ENCODE measurements around the gene JAM2.

The JAM2 gene

GRCh38 chr21:25701529-25701928 lies 62.5 kb downstream of the JAM2 start:
- no peaks in the 10 kb centered on the region for H3K27me3 ChIP-seq (ENCODE audit: insufficient read depth, low read length)
- no peak for DNase-seq
- no peak overlapping the region for H3K4me2 ChIP-seq (ENCODE audit: low read length)
- H2BK12ac ChIP-seq (ENCODE audit: low read length) = no peak overlapping the region
- no peak overlapping the region for H4K8ac ChIP-seq (ENCODE audit: low read depth, low read length)
- no peak overlapping the region for H3K14ac ChIP-seq (ENCODE audit: low read length)
- H3K23ac ChIP-seq (ENCODE audit: low read length) = no peak overlapping the region
- H3K4me3 ChIP-seq (ENCODE audit: low read depth, low read length) = no peak overlapping the region
- H4K91ac ChIP-seq (ENCODE audit: low read depth, low read length) = no peak overlapping the region
- no peaks in the 10 kb centered on the region for H3K79me1 ChIP-seq (ENCODE audit: low read length)
- no peaks in the 10 kb centered on the region for H3K79me2 ChIP-seq (ENCODE audit: control insufficient read depth, insufficient read depth, low read length, poor library complexity)
- no peak overlapping the region for H3K4ac ChIP-seq (ENCODE audit: low read depth, low read length)
- H2AFZ ChIP-seq (ENCODE audit: insufficient read depth, low read length, poor library complexity) = no peak overlapping the region
- H3K36me3 ChIP-seq (ENCODE audit: control insufficient read depth in 1 of 2, insufficient read depth in 2 of 2, low read length in 2 of 2) = no peaks in the 10 kb centered on the region
- WGBS (ENCODE audit: extremely low coverage, insufficient coverage, insufficient read length) = no CpG with 5 or more reads among the region's 4 CpGs
- no peaks in the 10 kb centered on the region for H3K9me3 ChIP-seq (ENCODE audit: insufficient read depth, low read depth, low read length)
- no peak overlapping the region for H3K18ac ChIP-seq (ENCODE audit: low read length)
- no peak overlapping the region for H3K27ac ChIP-seq (ENCODE audit: low read depth, low read length)
- H3K9ac ChIP-seq (ENCODE audit: low read length) = no peak overlapping the region
- H2BK120ac ChIP-seq (ENCODE audit: insufficient read depth, low read length, poor library complexity) = no peak overlapping the region
- H2BK5ac ChIP-seq (ENCODE audit: low read depth, low read length, poor library complexity) = no peak overlapping the region
- no peak overlapping the region for H4K12ac ChIP-seq (ENCODE audit: low read depth, low read length)
- no peaks in the 10 kb centered on the region for H3K4me1 ChIP-seq (ENCODE audit: control insufficient read depth in 1 of 2, insufficient read depth in 2 of 2, low read length in 2 of 2)
- no peak overlapping the region for H2AK5ac ChIP-seq (ENCODE audit: low read length)

GRCh38 chr21:25708467-25709065 lies 69.5 kb downstream of the JAM2 start:
- Histone ChIP-seq H3K18ac (ENCODE audit: low read length) (no peak overlapping the region), H2BK12ac (ENCODE audit: low read length) (no peak overlapping the region), H3K14ac (ENCODE audit: low read length) (no peak overlapping the region), H3K4me3 (ENCODE audit: low read depth, low read length) (no peak overlapping the region), H3K4me1 (ENCODE audit: control insufficient read depth in 1 of 2, insufficient read depth in 2 of 2, low read length in 2 of 2) (no peaks in the 10 kb centered on the region), H3K9me3 (ENCODE audit: insufficient read depth, low read depth, low read length) (no peaks in the 10 kb centered on the region), H3K27ac (ENCODE audit: low read depth, low read length) (no peak overlapping the region), H3K23ac (ENCODE audit: low read length) (no peak overlapping the region), H2AK5ac (ENCODE audit: low read length) (no peak overlapping the region), H4K91ac (ENCODE audit: low read depth, low read length) (no peak overlapping the region), H3K79me2 (ENCODE audit: control insufficient read depth, insufficient read depth, low read length, poor library complexity) (no peaks in the 10 kb centered on the region), H4K12ac (ENCODE audit: low read depth, low read length) (no peak overlapping the region), H3K9ac (ENCODE audit: low read length) (no peak overlapping the region), H3K4me2 (ENCODE audit: low read length) (no peak overlapping the region), H3K79me1 (ENCODE audit: low read length) (no peaks in the 10 kb centered on the region), H2BK120ac (ENCODE audit: insufficient read depth, low read length, poor library complexity) (no peak overlapping the region), H4K8ac (ENCODE audit: low read depth, low read length) (no peak overlapping the region), H3K36me3 (ENCODE audit: control insufficient read depth in 1 of 2, insufficient read depth in 2 of 2, low read length in 2 of 2) (no peaks in the 10 kb centered on the region), H2AFZ (ENCODE audit: insufficient read depth, low read length, poor library complexity) (no peak overlapping the region), H2BK5ac (ENCODE audit: low read depth, low read length, poor library complexity) (no peak overlapping the region), H3K27me3 (ENCODE audit: insufficient read depth, low read length) (no peaks in the 10 kb centered on the region), H3K4ac (ENCODE audit: low read depth, low read length) (no peak overlapping the region)
- no CpG with 5 or more reads among the region's 7 CpGs for WGBS (ENCODE audit: extremely low coverage, insufficient coverage, insufficient read length)
- peak; percentile 29 to 72 for DNase-seq

- H2AK5ac ChIP-seq (ENCODE audit: low read length) = no peak overlapping the region
- H3K14ac ChIP-seq (ENCODE audit: low read length) = no peak overlapping the region
- H3K79me1 ChIP-seq (ENCODE audit: low read length) = no peaks in the 10 kb centered on the region
- H3K79me2 ChIP-seq (ENCODE audit: control insufficient read depth, insufficient read depth, low read length, poor library complexity) = no peaks in the 10 kb centered on the region
- no peaks in the 10 kb centered on the region for H3K9me3 ChIP-seq (ENCODE audit: insufficient read depth, low read depth, low read length)
- no peak overlapping the region for H3K27ac ChIP-seq (ENCODE audit: low read depth, low read length)
- H3K23ac ChIP-seq (ENCODE audit: low read length) = no peak overlapping the region
- H2BK12ac ChIP-seq (ENCODE audit: low read length) = no peak overlapping the region
- H4K8ac ChIP-seq (ENCODE audit: low read depth, low read length) = no peak overlapping the region
- H4K12ac ChIP-seq (ENCODE audit: low read depth, low read length) = no peak overlapping the region
- H3K9ac ChIP-seq (ENCODE audit: low read length) = no peak overlapping the region
- no peak overlapping the region for H3K18ac ChIP-seq (ENCODE audit: low read length)
- H3K4me2 ChIP-seq (ENCODE audit: low read length) = no peak overlapping the region
- H4K91ac ChIP-seq (ENCODE audit: low read depth, low read length) = no peak overlapping the region
- WGBS (ENCODE audit: extremely low coverage, insufficient coverage, insufficient read length) = no CpG with 5 or more reads among the region's 5 CpGs
- no peak overlapping the region for H3K4me3 ChIP-seq (ENCODE audit: low read depth, low read length)
- H3K4me1 ChIP-seq (ENCODE audit: control insufficient read depth in 1 of 2, insufficient read depth in 2 of 2, low read length in 2 of 2) = no peaks in the 10 kb centered on the region
- no peak overlapping the region for H2AFZ ChIP-seq (ENCODE audit: insufficient read depth, low read length, poor library complexity)
- no peak for DNase-seq
- H2BK5ac ChIP-seq (ENCODE audit: low read depth, low read length, poor library complexity) = no peak overlapping the region
- H3K36me3 ChIP-seq (ENCODE audit: control insufficient read depth in 1 of 2, insufficient read depth in 2 of 2, low read length in 2 of 2) = no peaks in the 10 kb centered on the region
- H2BK120ac ChIP-seq (ENCODE audit: insufficient read depth, low read length, poor library complexity) = no peak overlapping the region
- H3K4ac ChIP-seq (ENCODE audit: low read depth, low read length) = no peak overlapping the region
- no peaks in the 10 kb centered on the region for H3K27me3 ChIP-seq (ENCODE audit: insufficient read depth, low read length)
Measured at GRCh38 chr21:25709684-25710265, 70.7 kb downstream of the JAM2 start.

DNA sequence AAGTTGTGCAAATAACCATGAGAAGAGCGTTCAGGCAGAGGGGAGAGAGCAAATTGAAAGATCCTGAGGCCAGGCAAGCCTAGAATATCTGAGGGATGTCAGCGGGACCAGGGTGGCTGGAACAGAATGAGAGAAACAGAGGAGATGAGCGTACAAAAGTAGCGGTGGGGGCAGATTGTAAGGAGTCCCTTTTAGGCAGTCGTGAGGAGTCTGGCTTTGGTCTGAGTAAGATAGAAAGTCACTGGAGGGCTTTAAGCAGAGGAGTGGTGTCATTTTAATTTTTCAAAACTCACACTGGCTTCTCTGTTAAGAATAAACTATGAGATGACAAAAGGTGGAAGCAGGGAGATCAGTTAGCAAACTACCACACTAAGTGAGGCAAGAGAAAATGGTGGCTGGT lies 71.5 kb downstream of the JAM2 start:
- no peak overlapping the region for H3K4me3 ChIP-seq (ENCODE audit: low read depth, low read length)

More for the DNA sequence above, 71.5 kb downstream of the JAM2 start:
- Histone ChIP-seq H2BK5ac (ENCODE audit: low read depth, low read length, poor library complexity) (no peak overlapping the region), H3K18ac (ENCODE audit: low read length) (no peak overlapping the region), H2AK5ac (ENCODE audit: low read length) (no peak overlapping the region), H3K79me2 (ENCODE audit: control insufficient read depth, insufficient read depth, low read length, poor library complexity) (no peaks in the 10 kb centered on the region), H2BK12ac (ENCODE audit: low read length) (no peak overlapping the region), H3K79me1 (ENCODE audit: low read length) (no peaks in the 10 kb centered on the region), H3K9me3 (ENCODE audit: insufficient read depth, low read depth, low read length) (no peaks in the 10 kb centered on the region), H3K36me3 (ENCODE audit: control insufficient read depth in 1 of 2, insufficient read depth in 2 of 2, low read length in 2 of 2) (no peaks in the 10 kb centered on the region), H3K27me3 (ENCODE audit: insufficient read depth, low read length) (no peaks in the 10 kb centered on the region), H3K23ac (ENCODE audit: low read length) (no peak overlapping the region), H3K4me1 (ENCODE audit: control insufficient read depth in 1 of 2, insufficient read depth in 2 of 2, low read length in 2 of 2) (no peaks in the 10 kb centered on the region), H3K27ac (ENCODE audit: low read depth, low read length) (no peak overlapping the region), H3K9ac (ENCODE audit: low read length) (no peak overlapping the region), H4K8ac (ENCODE audit: low read depth, low read length) (no peak overlapping the region), H2AFZ (ENCODE audit: insufficient read depth, low read length, poor library complexity) (no peak overlapping the region), H3K4me2 (ENCODE audit: low read length) (no peak overlapping the region), H3K4ac (ENCODE audit: low read depth, low read length) (no peak overlapping the region), H2BK120ac (ENCODE audit: insufficient read depth, low read length, poor library complexity) (no peak overlapping the region), H4K12ac (ENCODE audit: low read depth, low read length) (no peak overlapping the region), H4K91ac (ENCODE audit: low read depth, low read length) (no peak overlapping the region), H3K14ac (ENCODE audit: low read length) (no peak overlapping the region)
- WGBS (ENCODE audit: extremely low coverage, insufficient coverage, insufficient read length) = no CpG with 5 or more reads among the region's 5 CpGs
- DNase-seq = no peak

Data from trophoblast cell (in vitro differentiated cells and primary cell).